OCI-LY3 (cell line): ENCODE results near the gene ZYG11B.

Experiments
- CTCF ChIP-seq: fragments of 200-600, 300-600 bp; sonication (generic); IDR thresholded peaks from 2 replicates; pipeline ENCODE4 v1.5.1; 2014; ENCODE audit warnings: antibody characterized with exemption, low read length, low read depth
- EZH2phosphoT487 ChIP-seq: fragments of 200-600 bp; shearing (Covaris generic); IDR thresholded peaks from 2 replicates; pipeline ENCODE4 v1.6.1; 2018; ENCODE audit warnings: antibody characterized with exemption, mixed run types, low read depth

- no peak for TF ChIP-seq CTCF
- no peak for TF ChIP-seq EZH2phosphoT487
Measured at GRCh38 chr1:52752484-52752826, 26.2 kb downstream of the ZYG11B start.
